GM21723 (cell line): ENCODE data around the gene CACNG1.
"Not testable (repeated sequence)": the region's sequence is repeated elsewhere in the genome, so short reads cannot be mapped to it uniquely, and the experiment has no call there.

Experiments
- ATAC-seq: cut with Tn5 transposase; IDR thresholded peaks from one replicate; pipeline ENCODE4 v1.9.1; 2021; ENCODE audit warnings: mild to moderate bottlenecking, moderate library complexity; ENCODE audit not compliant: unreplicated experiment

Gene CACNG1

DNA sequence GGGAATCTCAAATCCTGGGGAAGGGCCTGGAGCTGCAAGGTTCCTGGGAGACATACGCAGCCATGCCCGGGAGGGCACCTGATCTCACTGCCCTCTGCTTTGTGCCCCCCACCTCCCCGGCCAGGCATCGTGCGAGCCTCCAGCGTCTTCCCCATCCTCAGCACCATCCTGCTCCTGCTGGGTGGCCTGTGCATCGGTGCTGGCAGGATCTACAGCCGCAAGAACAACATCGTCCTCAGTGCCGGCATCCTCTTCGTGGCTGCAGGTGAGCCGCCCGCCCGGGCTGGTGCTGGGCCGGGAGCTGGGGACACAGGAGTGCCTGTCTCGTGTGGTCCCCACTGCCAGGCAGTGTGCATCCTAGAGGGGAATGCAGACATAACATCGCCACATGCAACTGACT, 19.6 kb upstream of the CACNG1 start:
- ATAC-seq = no peak

DNA sequence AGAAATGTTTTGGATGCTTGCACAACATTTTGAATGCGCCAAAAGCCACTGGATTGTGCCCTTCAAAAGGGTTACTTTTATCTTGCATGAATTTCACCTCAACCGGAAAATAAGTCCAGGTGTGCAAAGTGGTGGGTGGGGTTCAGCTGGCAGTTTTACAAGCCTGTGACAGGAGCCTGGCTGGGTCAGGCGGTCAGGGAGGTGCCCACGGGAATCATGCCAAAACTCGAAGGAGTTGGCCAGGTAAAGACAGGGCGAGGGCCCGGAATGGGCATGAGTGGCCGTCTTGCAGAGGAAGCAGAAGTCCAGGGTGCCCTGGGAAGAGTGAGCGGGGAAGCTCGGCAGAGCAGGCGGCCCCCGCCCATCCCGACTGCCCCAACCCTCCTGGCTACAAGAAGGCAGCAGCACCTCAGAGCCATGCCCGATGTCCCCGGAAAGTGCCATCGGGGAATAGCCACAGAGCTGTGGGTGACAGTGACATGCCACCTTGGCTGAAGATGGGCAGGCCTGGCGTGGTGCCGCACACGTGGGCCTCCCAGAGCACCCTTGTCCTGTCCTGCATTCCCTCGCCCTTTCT, 19.1 kb upstream of the CACNG1 start:
- ATAC-seq = no peak

DNA sequence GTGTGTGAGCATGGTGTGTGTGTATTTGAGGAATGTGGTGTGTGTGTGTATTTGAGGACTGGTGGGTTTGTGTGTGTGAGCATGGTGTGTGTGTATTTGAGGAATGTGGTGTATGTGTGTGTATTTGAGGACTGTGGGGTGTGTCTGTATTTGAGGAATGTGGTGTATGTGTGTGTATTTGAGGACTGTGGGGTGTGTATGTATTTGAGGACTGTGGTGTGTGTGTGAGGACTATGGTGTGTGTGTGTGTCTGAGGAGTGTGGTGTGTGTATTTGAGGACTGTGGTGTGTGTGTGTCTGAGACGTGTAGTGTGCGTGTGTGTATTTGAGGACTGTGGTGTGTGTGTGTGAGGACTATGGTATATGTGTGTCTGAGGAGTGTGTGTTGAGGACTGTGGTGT, 18.0 kb upstream of the CACNG1 start:
- ATAC-seq = no peak

DNA sequence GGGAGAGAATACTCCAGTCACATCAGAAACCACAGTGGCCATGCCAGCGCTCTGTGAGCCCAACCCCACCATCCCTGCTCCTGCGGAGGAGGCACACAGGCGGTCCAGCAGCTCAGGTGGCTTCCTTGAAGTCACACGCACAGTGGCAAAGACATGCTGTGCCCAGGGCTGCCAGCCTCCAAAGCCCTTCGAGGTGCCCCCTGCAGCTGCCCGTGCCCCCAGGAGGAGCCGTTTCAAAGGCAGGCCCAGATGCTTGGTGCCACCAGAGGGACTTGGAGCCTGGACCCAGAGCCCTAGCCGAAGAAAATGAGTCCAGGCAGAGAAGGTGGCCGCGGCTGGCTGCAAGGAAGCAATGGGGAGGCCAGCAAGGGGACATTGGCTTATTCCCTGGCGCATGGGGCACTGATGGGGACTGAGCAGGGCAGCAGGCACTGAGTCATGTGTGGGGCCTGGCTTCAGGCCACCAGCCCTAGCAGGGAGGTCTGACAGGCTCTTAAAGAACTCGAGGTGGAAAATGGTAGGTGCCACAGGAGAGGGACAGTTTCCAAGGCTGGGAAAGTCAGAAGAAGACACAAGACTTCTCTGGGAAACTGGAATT, 17.2 kb upstream of the CACNG1 start:
- ATAC-seq = no peak

DNA sequence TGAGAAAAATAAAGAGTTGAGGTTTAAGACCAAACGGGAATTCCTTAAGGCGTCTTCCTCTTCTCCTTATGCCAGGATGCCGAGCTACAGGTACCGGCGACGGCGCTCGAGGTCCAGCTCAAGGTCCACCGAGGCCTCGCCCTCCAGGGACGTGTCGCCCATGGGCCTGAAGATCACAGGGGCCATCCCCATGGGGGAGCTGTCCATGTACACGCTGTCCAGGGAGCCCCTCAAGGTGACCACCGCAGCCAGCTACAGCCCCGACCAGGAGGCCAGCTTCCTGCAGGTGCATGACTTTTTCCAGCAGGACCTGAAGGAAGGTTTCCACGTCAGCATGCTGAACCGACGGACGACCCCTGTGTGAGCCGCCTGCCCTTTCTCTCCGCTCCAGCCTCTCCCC, 13.7 kb upstream of the CACNG1 start:
- ATAC-seq = no peak

DNA sequence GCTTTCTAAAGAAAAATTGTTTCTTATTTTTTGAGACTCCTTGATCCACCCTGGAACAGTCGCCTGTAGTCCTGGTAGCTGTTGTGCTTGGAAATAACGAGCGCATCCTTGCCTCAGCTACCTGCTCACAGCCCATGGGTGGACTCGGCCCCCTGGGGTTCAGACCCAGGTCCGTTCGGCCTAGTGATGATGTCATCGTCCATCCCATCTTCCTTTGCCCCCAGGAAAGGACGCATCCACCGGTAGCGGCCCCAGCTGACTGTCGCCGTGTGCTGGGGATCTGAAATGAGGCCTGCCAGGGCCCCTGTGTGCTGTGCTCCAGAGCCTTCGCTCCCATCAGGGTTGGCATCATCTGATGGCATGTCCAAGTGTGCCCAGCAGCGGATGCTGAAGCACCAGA, 12.0 kb upstream of the CACNG1 start:
- ATAC-seq = no peak

DNA sequence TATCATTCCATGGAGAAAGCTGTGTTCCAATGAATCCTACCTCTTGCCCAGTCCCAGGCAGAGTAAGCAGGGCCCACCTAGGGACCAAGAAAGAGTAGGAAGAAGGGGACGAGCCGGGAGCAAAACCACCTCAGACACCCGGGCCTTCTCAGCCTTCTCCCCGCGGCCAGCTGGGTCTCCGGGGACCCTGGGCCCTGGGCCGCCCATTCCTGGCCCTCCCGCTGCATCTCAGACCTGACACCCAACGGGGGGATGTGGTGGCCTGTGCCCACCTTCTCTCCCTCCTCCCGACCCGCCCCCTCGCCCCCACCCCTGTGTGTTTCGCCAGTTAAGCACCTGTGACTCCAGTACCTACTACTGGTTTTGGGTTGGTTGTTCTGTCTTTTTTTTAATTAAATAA, 11.4 kb upstream of the CACNG1 start:
- no peak for ATAC-seq

DNA sequence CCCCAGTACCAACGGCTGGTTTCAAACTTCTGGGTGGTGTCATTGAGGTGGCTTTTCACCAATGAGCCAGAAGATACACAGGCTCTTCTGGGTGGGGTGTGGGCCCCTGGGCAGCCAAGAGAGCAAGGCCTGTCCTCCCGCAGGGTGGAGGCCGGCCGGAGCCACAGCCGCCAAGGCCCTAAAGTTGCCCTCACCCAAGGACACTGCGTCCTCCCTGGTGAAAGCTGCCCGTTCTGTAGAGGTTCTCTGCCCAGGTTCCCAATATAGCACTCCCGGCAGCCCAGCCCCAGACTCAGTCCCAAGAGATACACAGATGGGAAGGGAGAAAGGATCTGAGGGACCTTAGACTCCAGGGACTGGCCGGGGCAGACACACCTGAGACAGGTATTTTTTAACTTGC, 10.7 kb upstream of the CACNG1 start:
- no peak for ATAC-seq

DNA sequence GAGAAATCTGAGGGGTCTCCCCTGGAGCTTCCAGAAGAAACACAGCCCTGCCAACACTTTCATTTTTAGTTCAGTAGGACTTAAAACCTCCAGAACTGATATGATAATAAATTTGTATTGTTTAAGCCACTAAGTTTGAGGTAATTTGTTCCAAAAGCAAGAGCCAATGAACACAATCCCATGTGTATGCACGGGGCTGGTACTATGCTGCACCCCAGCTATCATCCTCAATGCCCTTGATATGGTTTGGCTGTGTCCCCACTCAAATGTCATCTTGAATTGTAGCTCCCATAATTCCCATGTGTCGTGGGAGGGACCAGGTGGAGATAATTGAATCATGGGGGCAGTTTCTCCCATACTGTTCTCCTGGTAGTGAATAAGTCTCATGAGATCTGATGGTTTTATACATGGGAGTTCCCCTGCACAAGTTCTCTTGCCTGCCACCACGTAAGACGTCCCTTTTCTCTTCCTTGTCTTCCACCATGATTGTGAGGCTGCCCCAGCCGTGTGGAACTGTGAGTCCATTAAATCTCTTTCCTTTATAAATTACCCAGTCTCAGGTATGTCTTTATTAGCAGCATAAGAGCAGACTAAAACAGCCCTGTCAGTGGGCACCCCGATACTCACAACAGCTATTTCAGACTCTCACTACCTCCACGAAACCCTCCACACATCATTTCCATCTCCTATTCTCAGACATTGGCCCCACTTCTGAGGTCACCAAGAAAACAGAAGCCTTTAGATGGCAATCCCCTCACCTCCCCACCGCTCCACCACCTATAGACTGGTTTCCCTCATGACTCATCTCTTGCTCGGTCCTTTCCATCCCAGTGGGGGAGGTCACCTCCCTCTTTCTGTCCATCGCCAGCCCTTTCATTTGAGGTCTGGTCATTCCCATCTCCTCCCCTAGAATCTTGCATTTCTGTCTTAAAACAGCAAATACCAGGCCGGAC, 8.9 kb upstream of the CACNG1 start:
- peak; percentile 80 for ATAC-seq

DNA sequence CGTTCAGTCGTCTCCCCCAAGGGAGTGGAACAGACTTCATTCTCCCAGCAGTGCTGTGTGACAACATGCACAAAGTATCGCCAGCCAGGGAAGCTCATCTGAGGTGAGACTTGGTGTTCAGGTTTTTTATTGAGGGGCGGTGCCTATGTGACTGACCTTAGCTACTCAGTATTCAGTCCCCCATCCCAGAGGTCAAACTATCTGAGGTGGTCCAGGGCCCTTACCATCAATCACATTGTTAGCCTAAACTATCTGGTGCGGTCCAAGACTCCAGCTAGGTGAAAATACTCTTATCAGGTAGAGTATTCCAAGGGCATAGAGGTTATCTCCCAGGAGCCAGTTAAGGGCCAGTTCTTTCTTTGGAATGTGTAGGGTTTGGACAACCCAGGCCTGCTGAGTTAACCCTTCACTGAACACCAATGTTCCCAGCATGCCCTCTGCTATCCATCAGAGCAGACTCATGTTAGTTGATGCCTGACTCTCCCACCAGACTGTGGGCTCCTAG, 5.4 kb upstream of the CACNG1 start:
- ATAC-seq = no peak

DNA sequence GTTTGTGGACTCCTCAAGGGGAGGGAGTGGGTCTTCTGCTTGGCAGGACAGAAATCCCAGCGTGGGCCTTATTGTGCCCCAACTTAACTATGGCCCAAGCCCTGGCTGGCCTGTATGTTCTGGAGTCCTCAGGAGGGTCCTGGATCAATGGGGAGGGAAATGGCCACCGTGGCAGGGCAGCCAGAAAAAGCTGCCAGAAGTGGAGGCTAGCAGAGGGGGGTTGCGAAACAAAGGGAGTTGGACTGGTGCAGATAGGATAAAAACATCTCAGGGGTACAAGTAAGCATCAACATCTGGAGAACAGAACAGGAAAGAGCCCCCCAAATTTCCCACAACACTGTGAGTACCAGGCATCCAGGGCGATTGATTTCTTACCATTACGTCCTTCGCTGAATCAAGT, 3.7 kb upstream of the CACNG1 start:
- no peak for ATAC-seq

DNA sequence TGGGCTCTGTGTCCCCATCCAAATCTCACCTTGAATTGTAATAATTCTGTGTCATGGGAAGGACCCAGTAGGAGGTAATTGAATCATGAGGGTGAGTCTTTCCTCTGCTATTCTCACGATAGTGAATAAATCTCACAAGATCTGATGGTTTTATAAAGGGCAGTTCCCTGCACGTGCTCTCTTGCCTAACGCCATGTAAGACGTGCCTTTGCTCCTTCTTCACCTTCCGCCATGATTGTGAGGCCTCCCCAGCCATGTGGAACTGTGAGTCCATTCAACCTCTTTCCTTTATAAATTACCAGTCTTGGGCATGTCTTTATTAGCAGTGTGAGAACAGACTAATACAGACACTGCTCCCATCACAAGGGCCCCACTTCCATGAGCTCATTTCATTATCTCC, 3.2 kb upstream of the CACNG1 start:
- not testable (repeated sequence) for ATAC-seq

DNA sequence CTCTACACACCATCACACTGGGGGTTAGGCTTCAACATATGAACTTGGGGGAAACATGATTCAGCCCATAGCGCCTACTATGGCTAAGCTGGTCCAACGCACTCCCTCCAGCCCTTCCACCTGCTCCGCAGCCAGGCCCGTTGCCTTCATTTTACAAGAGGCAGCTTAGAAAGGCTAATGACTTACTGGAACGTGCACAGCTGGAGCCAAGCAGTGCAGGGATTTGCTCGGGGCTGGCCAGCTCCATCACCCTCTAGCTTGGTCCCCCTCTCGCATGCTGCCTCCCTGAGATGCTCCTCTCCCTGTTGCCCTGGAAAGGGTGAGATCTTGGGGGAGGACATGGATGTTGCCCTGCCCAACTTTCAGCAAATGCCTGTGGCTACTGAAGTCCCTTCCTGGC, 2.8 kb upstream of the CACNG1 start:
- no peak for ATAC-seq

DNA sequence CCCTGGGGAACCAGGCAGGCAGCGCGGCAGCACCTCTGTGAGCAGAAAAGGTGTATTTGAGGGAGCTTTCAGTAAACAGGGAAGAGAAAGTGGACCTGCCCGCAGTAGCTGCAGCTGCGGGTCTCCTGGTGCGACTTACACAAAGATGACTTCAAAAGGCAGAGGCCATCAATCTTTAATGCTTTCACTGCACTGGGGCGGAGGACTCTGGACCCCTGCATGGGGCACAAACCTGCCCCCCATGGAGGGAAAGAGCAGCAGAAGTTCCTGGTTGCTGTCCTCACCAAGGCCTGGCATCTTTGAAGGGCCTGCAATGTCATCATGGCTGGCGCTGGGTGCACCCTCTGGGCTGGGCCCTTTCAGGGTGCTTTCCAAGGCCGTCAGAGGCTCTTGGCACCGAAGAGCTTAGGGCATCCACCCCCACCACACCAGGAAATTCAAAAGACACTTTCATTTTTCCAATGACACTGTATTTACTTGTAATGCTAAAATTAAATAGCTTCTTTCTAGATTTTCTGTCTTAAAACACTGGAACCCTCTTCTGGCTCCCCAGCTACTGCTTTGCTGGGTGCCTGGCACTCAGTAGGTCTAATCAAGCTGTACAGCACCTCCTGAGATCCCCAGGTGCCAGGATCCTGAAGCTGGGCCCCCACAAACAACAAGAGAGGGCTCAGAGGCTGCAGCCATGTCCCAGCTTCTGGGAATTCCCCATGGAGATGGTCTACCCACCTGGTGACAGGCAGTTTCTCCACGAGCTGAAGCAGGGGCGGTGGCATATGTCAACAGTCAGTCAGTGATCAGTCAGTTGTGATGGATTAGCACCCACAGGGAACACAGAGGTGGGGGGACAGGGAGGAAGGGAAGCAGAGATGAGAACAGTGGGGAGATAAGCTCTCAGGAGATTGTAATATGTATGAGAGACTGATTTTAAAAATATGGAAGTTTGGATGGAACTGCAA, 2.1 kb upstream of the CACNG1 start:
- no peak for ATAC-seq

DNA sequence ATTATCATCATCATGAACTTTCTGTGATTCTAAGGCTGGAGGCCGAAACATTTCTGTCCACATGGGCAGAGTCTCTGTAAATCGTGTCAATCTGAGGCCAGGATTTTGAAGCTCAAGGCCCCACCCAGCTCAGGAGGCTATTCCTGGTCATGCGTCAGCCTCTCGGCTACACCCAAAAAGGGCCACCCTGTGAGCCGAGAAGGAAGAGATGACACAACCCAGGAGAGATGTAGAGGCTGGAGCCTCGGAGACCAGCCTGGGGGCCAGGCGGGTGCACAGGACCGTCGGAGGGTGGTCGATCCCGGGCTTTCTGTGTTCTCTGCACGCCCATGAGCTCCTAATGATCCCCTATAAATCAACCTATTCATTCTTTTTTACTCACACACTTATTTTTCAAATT, 1.1 kb upstream of the CACNG1 start:
- no peak for ATAC-seq

DNA sequence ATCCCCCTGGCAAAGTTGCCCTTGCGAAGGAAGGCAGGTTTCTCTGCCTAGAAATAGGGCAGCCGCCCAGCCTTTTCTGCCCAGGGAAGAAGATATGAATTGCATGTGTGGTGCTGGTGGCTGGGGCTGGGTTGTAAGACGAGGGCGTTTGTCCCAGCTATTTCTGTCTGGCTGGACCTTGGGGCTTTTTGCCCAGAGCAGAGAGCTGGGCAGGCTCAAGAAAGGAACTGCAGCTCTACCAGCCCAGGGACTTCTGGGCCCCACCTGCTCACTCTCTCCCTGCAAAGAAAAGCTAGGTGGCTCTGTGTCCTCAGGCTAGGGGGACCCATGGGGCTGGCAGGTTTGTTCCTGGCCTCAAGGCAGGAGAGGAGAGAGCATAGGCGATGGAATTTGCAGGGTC, 586 bp downstream of the CACNG1 start:
- no peak for ATAC-seq

DNA sequence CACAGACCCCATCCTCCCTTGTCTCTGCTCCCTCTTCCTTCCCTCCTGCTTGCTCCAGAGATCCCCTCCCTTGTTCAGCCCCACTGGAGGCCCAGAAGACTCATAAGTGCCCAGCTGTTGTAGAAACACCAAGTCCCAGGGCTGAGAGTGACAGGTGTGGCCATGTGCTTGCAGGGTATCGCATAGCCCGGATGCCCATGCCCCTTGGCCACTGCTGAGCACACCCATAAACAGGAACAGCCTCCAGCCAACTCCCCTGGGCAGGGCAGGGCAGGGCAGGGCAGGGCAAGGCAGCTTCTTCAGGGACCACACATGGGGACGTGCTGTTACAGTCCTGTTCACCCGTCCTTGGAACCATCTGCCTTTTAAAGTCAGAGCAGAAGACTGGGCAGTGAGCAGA, 2.0 kb downstream of the CACNG1 start:
- no peak for ATAC-seq

DNA sequence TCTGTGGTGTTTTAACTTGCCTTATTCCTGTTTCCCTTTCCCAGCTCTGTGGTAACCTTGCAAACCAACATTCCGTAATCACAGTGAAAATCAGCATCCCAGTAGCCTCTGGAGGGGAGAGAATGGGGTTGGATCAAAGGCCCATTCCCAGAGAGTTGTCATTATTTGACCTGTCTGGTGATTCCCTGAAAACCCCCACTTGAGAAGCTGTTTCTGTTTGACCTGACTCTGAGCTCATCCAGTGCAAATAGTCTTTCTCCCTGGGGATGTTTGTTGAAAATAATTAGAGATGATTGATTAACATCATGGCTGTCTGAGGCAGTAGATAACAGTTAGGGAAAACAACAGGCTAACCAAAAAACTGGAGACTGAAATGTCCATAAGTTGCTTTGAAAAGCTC, 3.0 kb downstream of the CACNG1 start:
- no peak for ATAC-seq

DNA sequence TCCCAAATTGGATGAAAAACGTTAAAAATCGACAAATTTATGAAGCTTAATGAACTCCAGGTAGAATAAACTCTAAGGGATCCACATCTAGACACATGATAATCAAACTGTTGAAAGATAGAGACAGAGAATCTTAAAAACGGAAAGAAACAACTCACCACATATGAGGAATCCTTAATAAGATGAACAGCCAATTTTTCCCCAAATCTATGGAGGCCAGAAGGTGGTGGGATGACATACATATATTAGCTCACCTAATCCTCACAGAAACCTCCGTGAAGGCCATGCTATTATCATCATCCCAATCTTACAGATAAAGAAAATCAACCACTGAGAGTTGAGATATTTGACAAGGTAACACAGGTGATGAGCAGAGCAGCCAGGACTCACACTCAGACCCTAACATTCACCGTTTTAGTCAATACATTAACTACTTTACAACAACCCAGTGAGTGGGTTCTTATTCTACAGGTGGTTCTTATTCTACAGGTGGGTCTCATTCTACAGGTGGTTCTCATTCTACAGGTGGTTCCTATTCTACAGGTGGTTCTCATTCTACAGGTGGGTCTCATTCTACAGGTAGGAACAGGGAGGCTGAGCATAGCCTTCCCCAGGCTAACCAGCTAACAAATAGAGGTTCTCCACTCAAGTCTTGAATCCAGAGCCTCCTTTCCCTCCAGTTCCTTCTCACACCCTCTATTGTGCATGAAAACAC, 4.8 kb downstream of the CACNG1 start:
- no peak for ATAC-seq

DNA sequence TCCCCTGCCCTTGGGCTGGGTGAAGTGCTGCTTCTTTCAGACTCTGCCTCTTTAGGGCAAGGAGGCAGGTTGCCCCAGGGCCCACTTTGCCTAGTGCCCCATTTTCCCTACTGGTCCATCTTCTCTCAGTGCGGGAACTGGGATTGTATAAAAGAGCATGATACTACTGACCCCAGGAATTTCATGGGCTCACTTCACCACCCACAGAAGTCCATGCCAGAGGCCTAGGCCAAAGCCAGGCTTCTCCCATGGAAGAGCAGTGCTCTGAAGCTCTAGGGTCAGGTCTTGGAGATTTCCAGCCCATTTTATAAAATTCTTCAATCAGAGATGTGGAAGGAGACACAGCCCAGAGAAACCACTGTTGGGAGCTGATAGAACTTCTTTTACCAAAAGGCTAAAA, 5.7 kb downstream of the CACNG1 start:
- ATAC-seq = no peak
